Ishikawa (cell line): ENCODE measurements around the gene PIGV.

Experiments
- CEBPB ChIP-seq: IDR thresholded peaks from 2 replicates; pipeline ENCODE4 v1.6.1; 2012
- EP300 ChIP-seq: IDR thresholded peaks from 2 replicates; pipeline ENCODE4 v1.6.1; 2012; ENCODE audit warnings: borderline replicate concordance
- YY1 ChIP-seq: IDR thresholded peaks from 2 replicates; pipeline ENCODE4 v1.6.1; 2012; ENCODE audit warnings: low read depth

DNA sequence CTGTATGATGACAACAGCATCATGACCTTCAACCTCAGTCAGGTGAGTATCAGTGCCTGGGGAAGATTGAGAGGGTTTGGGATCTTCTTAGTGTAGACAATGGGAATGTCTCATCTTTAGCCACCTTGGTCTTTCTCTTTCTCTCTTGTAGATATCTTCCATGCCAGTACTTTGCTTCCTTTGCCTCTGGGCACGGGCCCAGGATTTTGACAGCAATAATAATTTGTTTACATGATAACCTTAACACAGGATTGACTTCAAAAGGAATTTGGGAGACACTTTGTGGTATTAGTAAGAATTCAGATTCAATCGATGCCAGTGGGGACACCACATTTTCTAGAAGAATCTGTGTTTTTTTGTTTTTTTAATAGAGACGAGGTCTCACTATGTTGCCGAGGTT is 12.1 kb upstream of the PIGV start:
- TF ChIP-seq CEBPB (no peak), EP300 (no peak), YY1 (no peak)
